Stimulated activated naive CD8-positive, alpha-beta T cell treated with anti-CD3 and anti-CD28 coated beads, Interleukin-15, Interleukin-2, amounts not matched to agents 100 ng/mL and 50 ng/mL, for 24 hours (primary cell): ENCODE measurements around the gene HDGF.

Experiments used
- H3K27ac Mint-ChIP-seq: one replicate; pipeline ENCODE4 v1.8.0; 2021; ENCODE audit warnings: mild to moderate bottlenecking, mixed read lengths
- H3K27me3 Mint-ChIP-seq: one replicate; pipeline ENCODE4 v1.8.0; 2021; ENCODE audit warnings: mixed read lengths
- H3K36me3 Mint-ChIP-seq: one replicate; pipeline ENCODE4 v1.8.0; 2021; ENCODE audit warnings: low read depth, mixed read lengths
- H3K4me1 Mint-ChIP-seq: one replicate; pipeline ENCODE4 v1.8.0; 2021; ENCODE audit warnings: low read depth, mixed read lengths
- H3K4me3 Mint-ChIP-seq: one replicate; pipeline ENCODE4 v1.8.0; 2021; ENCODE audit warnings: mild to moderate bottlenecking, mixed read lengths
- H3K9me3 Mint-ChIP-seq: one replicate; pipeline ENCODE4 v1.8.0; 2021; ENCODE audit warnings: mixed read lengths

Gene HDGF

DNA sequence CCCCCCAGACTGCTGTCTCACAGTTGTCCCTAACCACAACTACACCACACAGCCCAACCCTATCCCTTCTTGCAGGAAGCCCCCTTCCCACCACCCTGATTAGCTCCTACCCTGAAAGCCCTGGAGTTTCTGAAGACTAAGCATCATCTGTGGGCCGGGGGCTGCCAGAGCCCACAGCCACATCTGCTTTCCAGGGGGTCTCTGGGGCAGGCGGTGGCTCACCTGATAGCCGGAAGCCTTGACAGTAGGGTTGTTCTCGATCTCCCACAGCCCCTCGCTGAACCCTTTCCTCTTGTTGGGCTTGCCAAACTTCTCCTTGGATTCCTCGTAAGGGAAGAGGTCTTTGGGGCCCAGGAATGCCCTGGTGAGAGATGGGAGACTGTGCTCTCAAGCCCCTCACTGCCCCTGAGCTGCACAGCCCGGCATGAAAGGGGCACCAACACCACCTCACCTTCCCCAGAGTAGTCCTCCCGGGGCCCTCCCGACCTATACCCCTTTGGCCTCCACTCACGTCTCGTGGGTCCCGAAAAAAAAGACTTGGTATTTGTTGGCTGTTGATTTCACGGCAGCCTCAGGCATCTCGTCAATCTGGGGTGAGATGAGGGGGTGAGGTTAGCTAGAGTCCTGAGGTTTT, 6.6 kb downstream of the HDGF start:
- H3K4me3 Mint-ChIP-seq: no peak overlapping the region
- H3K9me3 Mint-ChIP-seq: no peaks in the 10 kb centered on the region
- peaks cover 78% of the 10 kb centered on the region for H3K4me1 Mint-ChIP-seq
- H3K27me3 Mint-ChIP-seq: no peaks in the 10 kb centered on the region
- peak overlapping the region; percentile 95 for H3K27ac Mint-ChIP-seq
- peaks cover 71% of the 10 kb centered on the region for H3K36me3 Mint-ChIP-seq

DNA sequence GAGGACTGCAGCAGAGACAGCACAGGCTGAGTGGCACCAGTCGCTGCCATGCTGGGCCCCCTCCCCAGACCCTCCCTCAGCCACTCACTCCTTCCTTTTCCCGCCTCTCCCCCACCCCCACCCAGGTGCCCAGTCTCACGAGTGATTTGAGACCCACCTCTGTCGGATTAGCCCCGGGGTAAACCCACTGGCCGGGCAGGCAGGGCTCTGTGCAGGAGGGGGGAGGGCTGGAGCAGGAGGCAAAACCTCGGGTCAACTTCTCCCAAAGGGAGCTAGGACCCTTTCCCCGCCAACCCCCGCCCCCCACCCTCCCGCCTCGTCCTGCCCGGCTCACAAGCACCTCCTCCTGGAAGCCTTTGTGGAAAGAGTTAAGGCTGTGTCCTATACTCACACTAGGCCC, 7.1 kb downstream of the HDGF start:
- H3K4me3 Mint-ChIP-seq: no peak overlapping the region
- H3K9me3 Mint-ChIP-seq: no peaks in the 10 kb centered on the region
- no peaks in the 10 kb centered on the region for H3K27me3 Mint-ChIP-seq
- H3K27ac Mint-ChIP-seq: peak overlapping the region; percentile 95
- peaks cover 79% of the 10 kb centered on the region for H3K4me1 Mint-ChIP-seq
- peaks cover 68% of the 10 kb centered on the region for H3K36me3 Mint-ChIP-seq

- Mint-ChIP-seq H3K9me3 (no peaks in the 10 kb centered on the region), H3K27me3 (no peaks in the 10 kb centered on the region), H3K27ac (peak overlapping the region; percentile 43), H3K4me1 (peaks cover 78% of the 10 kb centered on the region), H3K36me3 (peaks cover 68% of the 10 kb centered on the region), H3K4me3 (no peak overlapping the region)
Measured at GRCh38 chr1:156743367-156744302, 7.8 kb downstream of the HDGF start.

DNA sequence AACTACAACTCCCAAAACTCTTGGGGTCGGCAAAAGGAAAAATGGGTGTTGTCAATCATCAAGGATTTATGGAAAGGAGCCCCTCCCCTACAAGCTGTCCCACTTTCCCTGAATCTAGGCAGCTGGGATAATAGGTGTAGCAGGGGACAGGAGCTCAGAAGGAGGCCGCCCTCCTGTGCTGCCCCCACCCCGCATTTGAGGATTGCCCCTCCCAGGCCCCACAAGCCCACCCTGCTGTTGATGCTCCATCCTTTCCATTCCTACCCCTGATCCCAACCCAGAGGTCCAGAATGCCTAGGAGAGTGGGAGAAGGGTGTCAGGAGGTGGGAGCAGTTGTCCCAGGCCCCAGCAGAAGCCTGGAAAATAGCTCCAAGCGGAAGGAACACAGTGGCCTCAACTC, 8.7 kb downstream of the HDGF start:
- peaks cover 70% of the 10 kb centered on the region for H3K4me1 Mint-ChIP-seq
- peak overlapping the region; percentile 98 for H3K27ac Mint-ChIP-seq
- H3K27me3 Mint-ChIP-seq: no peaks in the 10 kb centered on the region
- H3K4me3 Mint-ChIP-seq: no peak overlapping the region
- H3K9me3 Mint-ChIP-seq: no peaks in the 10 kb centered on the region
- H3K36me3 Mint-ChIP-seq: peaks cover 69% of the 10 kb centered on the region

DNA sequence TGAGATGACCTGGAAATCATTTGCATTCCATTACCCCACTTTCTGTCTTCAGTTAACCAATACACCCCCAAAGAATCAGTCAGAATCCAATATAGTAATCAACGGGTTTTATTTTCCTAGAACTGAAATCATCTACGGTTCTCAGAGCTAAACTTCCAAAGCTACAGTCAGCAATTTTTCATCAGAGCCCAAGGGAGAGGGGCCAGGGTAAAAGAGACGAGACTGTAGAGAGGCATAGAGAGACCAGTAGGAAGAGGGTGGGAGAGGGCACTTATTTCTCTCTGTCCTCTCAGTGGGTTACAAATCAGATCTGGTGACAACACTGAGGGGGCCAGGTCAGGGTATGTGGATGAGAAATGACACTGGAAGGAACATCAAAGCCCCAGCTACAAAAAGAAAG, 9.5 kb downstream of the HDGF start:
- Mint-ChIP-seq H3K4me3 (peak overlapping the region; percentile 99), H3K9me3 (no peaks in the 10 kb centered on the region), H3K36me3 (peaks cover 72% of the 10 kb centered on the region), H3K27ac (peak overlapping the region; percentile 98), H3K4me1 (peaks cover 63% of the 10 kb centered on the region), H3K27me3 (no peaks in the 10 kb centered on the region)

GRCh38 chr1:156741481-156741983, 9.9 kb downstream of the HDGF start:
- Mint-ChIP-seq H3K27ac (peak overlapping the region; percentile 98), H3K27me3 (no peaks in the 10 kb centered on the region), H3K4me3 (peak overlapping the region; percentile 99), H3K4me1 (peaks cover 58% of the 10 kb centered on the region), H3K9me3 (no peaks in the 10 kb centered on the region), H3K36me3 (peaks cover 73% of the 10 kb centered on the region)

DNA sequence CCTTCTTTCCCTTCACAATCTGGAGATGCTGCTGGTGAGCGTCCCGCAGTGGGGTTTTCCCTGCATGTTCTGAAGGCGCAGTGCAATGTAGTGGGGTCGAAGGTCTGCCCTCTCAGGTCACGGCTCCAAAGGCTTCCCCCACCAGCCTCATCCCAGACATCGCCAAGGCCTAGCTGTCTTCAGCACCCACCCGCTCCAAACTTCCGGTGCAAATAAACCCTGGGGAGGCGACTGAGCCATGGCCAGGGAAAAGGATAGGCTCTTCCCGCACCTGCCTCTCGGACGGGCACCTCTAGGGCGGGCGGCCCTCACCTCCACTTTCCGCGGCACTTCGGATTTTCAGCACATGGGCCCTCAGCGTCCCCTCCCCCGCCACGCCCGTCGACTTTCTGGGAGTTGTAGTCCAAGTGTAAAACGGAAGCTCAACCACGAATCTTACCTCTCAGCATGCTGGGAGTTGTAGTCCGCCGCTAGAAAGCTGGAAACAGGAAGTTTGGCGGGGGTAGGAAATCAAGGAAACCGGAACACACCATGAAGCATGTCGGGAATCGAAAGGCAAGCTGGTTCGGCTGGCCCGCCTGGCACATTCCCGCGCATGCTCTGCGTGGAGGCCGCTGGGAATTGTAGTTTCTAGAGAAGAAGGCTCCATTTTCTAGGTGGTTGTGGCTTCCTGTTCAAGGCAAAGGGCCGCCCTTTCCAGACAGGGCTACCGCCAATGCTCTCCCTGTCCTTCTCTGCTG, 10.6 kb downstream of the HDGF start, which contains the start of gene MRPL24:
Gene MRPL24 (minus strand): TSS at position 348 of the 740 bp plus-strand sequence. CDS start 2,384 bp downstream, outside the sequence.
- H3K4me1 Mint-ChIP-seq: peaks cover 52% of the 10 kb centered on the region
- no peaks in the 10 kb centered on the region for H3K27me3 Mint-ChIP-seq
- peak within 1 kb of the TSS; percentile 99 for H3K4me3 Mint-ChIP-seq
- H3K36me3 Mint-ChIP-seq: peaks cover 70% of the 10 kb centered on the region
- peak within 1 kb of the TSS; percentile 98 for H3K27ac Mint-ChIP-seq
- no peaks in the 10 kb centered on the region for H3K9me3 Mint-ChIP-seq

DNA sequence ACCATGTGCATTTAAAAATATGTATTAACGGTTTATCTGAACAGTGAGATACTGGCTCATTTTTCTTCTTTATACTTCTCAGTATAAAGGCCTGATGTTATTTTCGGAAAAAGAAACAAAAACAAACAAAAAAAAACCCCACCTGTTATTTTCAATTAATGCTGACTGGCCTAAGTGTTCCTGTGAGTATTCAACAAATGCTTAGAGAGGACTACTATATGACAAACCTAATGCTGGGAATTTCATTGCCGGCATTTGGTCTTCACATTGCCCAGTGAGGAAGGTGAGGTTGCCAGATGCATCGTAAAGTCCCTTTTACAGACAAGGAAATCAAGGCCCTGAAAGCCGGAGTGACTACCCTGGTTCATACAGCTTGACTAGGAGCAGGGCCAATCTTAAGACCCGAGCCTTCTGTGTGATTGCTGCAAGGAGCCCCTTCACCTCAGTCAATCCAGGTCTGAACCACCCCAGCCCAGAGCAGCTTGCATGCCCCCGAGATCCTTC, 11.2 kb downstream of the HDGF start:
- Mint-ChIP-seq H3K9me3 (no peaks in the 10 kb centered on the region), H3K4me3 (peak overlapping the region; percentile 99), H3K4me1 (peaks cover 45% of the 10 kb centered on the region), H3K36me3 (peaks cover 63% of the 10 kb centered on the region), H3K27me3 (no peaks in the 10 kb centered on the region), H3K27ac (peak overlapping the region; percentile 98)

DNA sequence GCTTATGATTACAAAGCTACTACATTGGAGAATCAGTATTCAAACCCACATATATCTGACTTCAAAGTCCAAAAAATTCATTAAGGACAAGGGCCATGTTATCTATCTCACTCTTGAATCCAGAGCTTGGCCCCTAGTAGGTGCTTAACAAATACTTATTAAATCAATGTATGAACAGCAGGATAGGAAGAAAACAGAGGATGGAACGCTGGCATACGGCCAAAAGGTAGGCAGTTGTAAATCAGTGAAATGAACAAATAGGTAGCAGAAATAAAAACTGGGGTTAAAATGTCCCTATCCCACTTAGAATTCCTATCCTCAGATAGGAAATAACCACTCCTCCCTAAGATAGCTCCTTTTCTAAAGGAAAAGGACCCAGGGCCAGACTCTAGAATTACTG, 12.6 kb downstream of the HDGF start:
- Mint-ChIP-seq H3K4me3 (peak overlapping the region; percentile 52), H3K27me3 (no peaks in the 10 kb centered on the region), H3K36me3 (peaks cover 57% of the 10 kb centered on the region)

GRCh38 chr1:156738407-156738806, 13.1 kb downstream of the HDGF start:
- no peak overlapping the region for H3K4me3 Mint-ChIP-seq
- peak overlapping the region; percentile 11 for H3K27ac Mint-ChIP-seq
- H3K27me3 Mint-ChIP-seq: no peaks in the 10 kb centered on the region
- H3K9me3 Mint-ChIP-seq: no peaks in the 10 kb centered on the region
- peaks cover 36% of the 10 kb centered on the region for H3K4me1 Mint-ChIP-seq
- H3K36me3 Mint-ChIP-seq: peaks cover 53% of the 10 kb centered on the region

More for the DNA sequence above, 12.6 kb downstream of the HDGF start:
- H3K27ac Mint-ChIP-seq: peak overlapping the region; percentile 60
- H3K9me3 Mint-ChIP-seq: no peaks in the 10 kb centered on the region
- peaks cover 39% of the 10 kb centered on the region for H3K4me1 Mint-ChIP-seq

GRCh38 chr1:156733989-156734584, 17.4 kb downstream of the HDGF start:
- peaks cover 18% of the 10 kb centered on the region for H3K4me1 Mint-ChIP-seq
- peaks cover 36% of the 10 kb centered on the region for H3K36me3 Mint-ChIP-seq
- H3K4me3 Mint-ChIP-seq: no peak overlapping the region
- H3K27ac Mint-ChIP-seq: no peak overlapping the region
- H3K9me3 Mint-ChIP-seq: no peaks in the 10 kb centered on the region
- H3K27me3 Mint-ChIP-seq: no peaks in the 10 kb centered on the region

GRCh38 chr1:156728599-156729462, 22.6 kb downstream of the HDGF start, which contains the start of gene ISG20L2:
ISG20L2 (minus strand) TSS chr1:156728766; CDS start chr1:156727652, 1,114 bp downstream.
- H3K4me1 Mint-ChIP-seq: peaks cover 30% of the 10 kb centered on the region
- H3K36me3 Mint-ChIP-seq: peaks cover 25% of the 10 kb centered on the region
- H3K9me3 Mint-ChIP-seq: no peaks in the 10 kb centered on the region
- no peaks in the 10 kb centered on the region for H3K27me3 Mint-ChIP-seq
- H3K27ac Mint-ChIP-seq: no peak within 1 kb of the TSS
- no peak within 1 kb of the TSS for H3K4me3 Mint-ChIP-seq

- peaks cover 33% of the 10 kb centered on the region for H3K36me3 Mint-ChIP-seq
- H3K27me3 Mint-ChIP-seq: no peaks in the 10 kb centered on the region
- no peaks in the 10 kb centered on the region for H3K9me3 Mint-ChIP-seq
- H3K4me1 Mint-ChIP-seq: peaks cover 37% of the 10 kb centered on the region
- H3K4me3 Mint-ChIP-seq: no peak within 1 kb of the TSS
- no peak within 1 kb of the TSS for H3K27ac Mint-ChIP-seq
Measured at GRCh38 chr1:156727926-156728598, 23.4 kb downstream of the HDGF start, which contains the start of gene METTL25B. METTL25B (plus strand) TSS chr1:156728469; CDS start chr1:156729105, 636 bp downstream.
